Skeletal muscle tissue (tissue), 4 donors: ENCODE measurements around the gene MTA1. TPM values are rescaled to one million over a fixed set of nuclear protein-coding genes. Genes with fewer than 3 reads are reported as not detected.

ENCODE experiments used
- H3K27ac ChIP-seq: one replicate; pipeline ENCODE4 v1.7.0; 2013; ENCODE audit warnings: mild to moderate bottlenecking, low read depth, low read length, inconsistent platforms
- H3K27me3 ChIP-seq, 3 donors: one replicate each; pipeline ENCODE4 v1.7.0; 2013; ENCODE audit warnings: low read length in 3 of 3; ENCODE audit not compliant: control insufficient read depth in 3 of 3, insufficient read depth in 3 of 3
- H3K36me3 ChIP-seq, 3 donors: one replicate each; pipeline ENCODE4 v1.7.0; 2013; ENCODE audit warnings: low read length in 3 of 3; ENCODE audit not compliant: control insufficient read depth in 3 of 3, insufficient read depth in 3 of 3
- H3K4me1 ChIP-seq, 3 donors: one replicate each; pipeline ENCODE4 v1.7.0; 2013; ENCODE audit warnings: low read length in 3 of 3, mild to moderate bottlenecking in 3 of 3; ENCODE audit not compliant: control insufficient read depth in 3 of 3, insufficient read depth in 3 of 3
- H3K4me3 ChIP-seq, 3 donors: one replicate each; pipeline ENCODE4 v1.7.0; 2013; ENCODE audit warnings: low read length in 3 of 3
- H3K9ac ChIP-seq, 3 donors: one replicate each; pipeline ENCODE4 v1.7.0; 2013; ENCODE audit warnings: low read length in 3 of 3, mild to moderate bottlenecking in 3 of 3, moderate library complexity in 2 of 3, low read depth in 1 of 3
- H3K9me3 ChIP-seq, 3 donors: one replicate each; pipeline ENCODE4 v1.7.0; 2013; ENCODE audit warnings: low read length in 3 of 3; ENCODE audit not compliant: control insufficient read depth in 3 of 3
- total RNA-seq: library from RNA; depleted of rRNA; stranded (reverse); fragments of >200 nt; gene quantifications from one replicate; pipeline ENCODE4 v1.2.3, GENCODE V29; 2014
- donor health status: Osteomylitis.

MTA1 gene
- total RNA-seq, 1 donor from 2014 or later: 19.3 TPM

GRCh38 chr14:105503296-105503640 is 83.6 kb downstream of the MTA1 start:
- H3K27ac ChIP-seq: no peak overlapping the region

GRCh38 chr14:105503935-105504692 is 84.5 kb downstream of the MTA1 start:
- H3K27me3 ChIP-seq: peaks cover 0 to 7% (median 0%) of the 10 kb centered on the region in 3 donors
- H3K27ac ChIP-seq: no peak overlapping the region
- H3K9ac ChIP-seq: no peak overlapping the region
- H3K9me3 ChIP-seq: no peaks in the 10 kb centered on the region
- no peaks in the 10 kb centered on the region for H3K4me1 ChIP-seq
- no peak overlapping the region for H3K4me3 ChIP-seq
- H3K36me3 ChIP-seq: no peaks in the 10 kb centered on the region

More at GRCh38 chr14:105503296-105503640, 83.6 kb downstream of the MTA1 start:
- peaks cover 0 to 5% (median 0%) of the 10 kb centered on the region in 3 donors for H3K27me3 ChIP-seq
- no peaks in the 10 kb centered on the region for H3K36me3 ChIP-seq
- no peaks in the 10 kb centered on the region for H3K4me1 ChIP-seq
- no peak overlapping the region for H3K4me3 ChIP-seq
- no peak overlapping the region for H3K9ac ChIP-seq
- no peaks in the 10 kb centered on the region for H3K9me3 ChIP-seq

GRCh38 chr14:105505101-105505500 is 85.5 kb downstream of the MTA1 start:
- peaks cover 0 to 7% (median 4%) of the 10 kb centered on the region in 3 donors for H3K27me3 ChIP-seq
- no peak overlapping the region for H3K4me3 ChIP-seq
- H3K27ac ChIP-seq: no peak overlapping the region
- H3K4me1 ChIP-seq: no peaks in the 10 kb centered on the region
- no peak overlapping the region for H3K9ac ChIP-seq
- no peaks in the 10 kb centered on the region for H3K36me3 ChIP-seq
- H3K9me3 ChIP-seq: no peaks in the 10 kb centered on the region

GRCh38 chr14:105507247-105507646 is 87.6 kb downstream of the MTA1 start:
- Histone ChIP-seq H3K36me3 (no peaks in the 10 kb centered on the region), H3K27me3 (peaks cover 8 to 19% (median 14%) of the 10 kb centered on the region in 3 donors), H3K27ac (no peak overlapping the region), H3K4me1 (no peaks in the 10 kb centered on the region), H3K9me3 (no peaks in the 10 kb centered on the region), H3K9ac (no peak overlapping the region), H3K4me3 (no peak overlapping the region)

- H3K27me3 ChIP-seq: peaks cover 13 to 27% (median 18%) of the 10 kb centered on the region in 3 donors
- no peaks in the 10 kb centered on the region for H3K36me3 ChIP-seq
- no peaks in the 10 kb centered on the region for H3K4me1 ChIP-seq
- no peak overlapping the region for H3K27ac ChIP-seq
- no peaks in the 10 kb centered on the region for H3K9me3 ChIP-seq
- no peak overlapping the region for H3K4me3 ChIP-seq
- no peak overlapping the region for H3K9ac ChIP-seq
Observed at GRCh38 chr14:105508069-105508468, 88.4 kb downstream of the MTA1 start.

GRCh38 chr14:105508601-105509000 is 89.0 kb downstream of the MTA1 start:
- Histone ChIP-seq H3K4me3 (no peak overlapping the region), H3K9me3 (no peaks in the 10 kb centered on the region), H3K4me1 (no peaks in the 10 kb centered on the region), H3K27me3 (peaks cover 13 to 28% (median 18%) of the 10 kb centered on the region in 3 donors), H3K9ac (no peak overlapping the region), H3K36me3 (no peaks in the 10 kb centered on the region), H3K27ac (no peak overlapping the region)

GRCh38 chr14:105517096-105517495 is 97.5 kb downstream of the MTA1 start:
- Histone ChIP-seq H3K9me3 (no peaks in the 10 kb centered on the region), H3K27ac (no peak overlapping the region), H3K4me1 (no peaks in the 10 kb centered on the region), H3K36me3 (no peaks in the 10 kb centered on the region), H3K27me3 (peaks cover 9 to 21% (median 19%) of the 10 kb centered on the region in 3 donors), H3K9ac (no peak overlapping the region), H3K4me3 (no peak overlapping the region)

GRCh38 chr14:105519946-105520698 is 100.5 kb downstream of the MTA1 start:
- no peaks in the 10 kb centered on the region for H3K36me3 ChIP-seq
- H3K4me1 ChIP-seq: no peaks in the 10 kb centered on the region

More at GRCh38 chr14:105519946-105520698, 100.5 kb downstream of the MTA1 start:
- H3K27me3 ChIP-seq: peaks cover 9 to 13% (median 10%) of the 10 kb centered on the region in 3 donors
- no peak overlapping the region for H3K4me3 ChIP-seq
- H3K27ac ChIP-seq: no peak overlapping the region
- no peaks in the 10 kb centered on the region for H3K9me3 ChIP-seq
- no peak overlapping the region for H3K9ac ChIP-seq
